Activated CD4-positive, alpha-beta T cell treated with anti-CD3 and anti-CD28 coated beads, Interleukin-10, Interleukin-2, amounts not matched to agents 100 ng/mL and 50 ng/mL, durations not matched to agents 16 hours and 8 hours (primary cell): ENCODE measurements around the gene QRICH1.

Source experiments
- DNase-seq: peaks from one replicate; pipeline ENCODE4 v3.0.0-alpha.2; 2020

QRICH1 gene

DNA sequence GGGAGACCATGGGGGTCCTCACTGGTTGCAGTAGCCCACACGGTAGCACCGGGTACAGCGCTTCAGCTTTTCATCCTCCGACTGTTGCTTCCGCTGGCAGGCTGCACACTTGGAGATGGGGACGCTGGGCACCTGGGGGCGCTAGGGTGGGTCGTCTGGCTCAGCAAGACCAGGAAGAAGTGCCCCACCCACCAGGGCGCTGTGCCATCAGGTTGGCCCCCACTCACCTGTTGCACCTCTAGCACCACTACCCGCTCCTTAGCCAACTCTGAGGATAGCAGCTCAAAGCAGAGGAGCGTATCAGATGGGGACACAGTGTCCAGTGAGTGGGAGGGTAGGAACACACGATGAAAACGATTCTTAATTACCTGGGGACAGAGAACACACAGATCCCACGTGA is 18.4 kb upstream of the QRICH1 start:
- DNase-seq = no peak

DNA sequence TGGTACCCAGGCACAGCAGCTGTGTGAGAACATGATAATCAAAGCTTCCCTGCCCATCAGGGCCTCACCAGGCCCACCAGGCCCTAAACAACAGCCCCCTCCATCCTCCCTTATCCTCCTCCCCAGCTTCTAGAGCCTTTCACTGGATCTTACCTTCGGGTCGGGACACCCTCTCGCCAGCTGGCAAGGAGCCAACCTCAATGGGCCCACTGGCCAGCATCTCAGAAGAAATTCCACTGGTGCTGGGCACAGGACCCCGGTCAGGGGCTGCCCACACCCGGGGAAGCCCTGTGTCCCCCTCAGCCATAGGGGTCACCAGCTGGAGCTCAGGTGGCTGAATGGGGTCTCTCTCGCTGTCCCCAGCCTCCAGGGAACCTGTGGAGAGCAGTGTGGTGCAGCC is 17.5 kb upstream of the QRICH1 start:
- DNase-seq = no peak

DNA sequence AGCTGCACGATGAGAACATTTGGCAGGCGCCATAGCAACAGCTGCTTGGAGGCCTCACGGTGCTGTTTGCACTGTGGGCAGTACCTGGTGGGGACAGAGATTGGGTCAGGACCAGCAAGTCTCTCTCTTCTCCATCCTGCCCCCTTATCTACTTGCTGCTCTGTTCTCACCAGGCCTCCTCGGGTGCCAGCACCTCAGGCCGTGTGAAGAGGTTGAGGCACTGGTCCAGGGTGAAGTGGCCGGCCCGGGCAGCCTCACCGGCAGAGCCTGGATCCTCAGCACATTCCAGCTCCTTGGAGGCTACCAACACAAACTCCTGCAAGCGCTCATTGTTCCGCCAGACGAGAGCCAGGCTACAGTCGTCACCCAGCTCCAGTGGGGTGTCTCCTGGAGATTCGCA is 16.9 kb upstream of the QRICH1 start:
- DNase-seq = no peak

DNA sequence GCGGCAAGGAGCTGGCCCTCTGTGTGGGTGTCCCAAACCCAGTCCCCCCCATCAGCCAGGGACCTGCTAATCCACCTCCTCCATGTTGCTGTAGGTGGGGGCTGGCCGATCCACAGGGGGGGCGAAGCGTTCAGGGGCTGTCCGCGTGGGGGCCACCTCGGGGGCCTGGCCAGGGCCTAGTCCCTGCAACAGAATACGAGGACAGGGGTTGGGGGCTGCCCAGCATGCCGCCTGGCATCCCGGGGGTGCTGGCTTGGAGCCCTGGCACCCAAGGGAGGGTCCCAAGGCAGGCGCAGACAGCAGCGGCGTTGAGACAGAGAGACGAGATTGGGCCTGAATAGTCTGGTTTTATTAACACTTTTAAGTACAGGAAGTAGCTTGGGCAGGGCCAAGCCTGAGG is 14.5 kb upstream of the QRICH1 start:
- no peak for DNase-seq

DNA sequence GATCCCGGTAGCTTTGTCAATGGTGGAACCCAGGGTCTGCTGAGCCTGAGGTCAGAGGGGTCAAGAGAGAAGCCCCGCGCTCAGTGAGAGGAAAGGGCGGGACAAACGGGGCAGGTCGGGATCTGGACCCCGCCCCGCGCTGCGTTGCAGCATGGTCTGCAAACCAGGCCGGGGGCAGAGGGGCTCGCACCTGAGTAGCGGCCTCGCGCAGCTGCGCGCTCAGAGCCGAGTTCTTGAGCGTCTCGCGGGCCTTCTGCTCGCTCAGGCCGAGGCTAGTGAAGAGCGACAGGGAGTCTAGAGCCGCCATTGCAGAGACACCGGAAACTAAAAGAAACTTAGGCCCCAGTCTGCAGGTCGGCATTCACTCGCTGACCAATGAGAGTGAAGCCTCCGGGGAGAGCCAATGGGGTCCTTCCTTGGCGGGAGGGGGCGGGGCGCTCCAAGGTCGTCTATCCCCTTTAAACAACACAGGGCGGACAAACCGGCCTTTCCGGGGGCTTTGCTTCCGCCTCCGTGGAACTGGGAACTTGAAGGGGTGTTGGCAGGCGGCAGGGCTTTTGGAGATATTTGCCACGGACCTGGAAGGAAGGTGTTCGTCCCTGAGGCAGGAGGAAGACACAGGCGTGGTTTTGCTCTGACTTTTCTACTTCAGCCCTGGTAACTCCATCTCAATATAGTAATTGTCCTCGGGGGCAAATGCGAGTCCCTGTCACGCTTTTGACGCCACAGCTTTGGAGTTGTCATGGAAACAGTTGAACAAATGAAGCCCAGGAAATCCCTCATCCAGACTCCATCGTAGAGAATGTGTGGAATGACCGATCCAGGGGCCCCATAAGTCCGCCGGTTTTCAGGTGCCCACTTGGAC is 10.8 kb upstream of the QRICH1 start, which contains the start of gene QARS1:
Gene QARS1, minus strand, starts transcription at position 331 of the 865 bp plus-strand sequence. Its CDS starts 24 bp downstream, at position 307.
- peak; percentile 94 for DNase-seq

DNA sequence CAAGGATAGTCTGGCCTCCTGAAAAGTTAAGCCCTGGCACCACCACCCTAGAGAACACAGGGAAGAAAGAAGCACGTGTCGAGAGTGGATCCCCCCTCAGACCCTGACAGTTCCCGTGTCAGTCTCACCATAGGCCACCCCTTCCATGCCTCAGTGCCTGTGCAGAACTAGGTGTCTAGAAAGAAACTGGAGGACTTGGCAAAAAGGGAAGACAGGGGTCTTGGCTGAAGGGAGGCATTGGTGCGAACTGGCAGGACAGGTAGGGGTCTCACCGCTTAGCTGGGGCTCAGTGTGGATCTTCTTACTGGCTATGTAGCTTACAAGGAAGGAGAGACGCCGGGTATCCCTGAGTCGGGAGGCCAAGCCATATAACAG is 10.2 kb upstream of the QRICH1 start:
- DNase-seq = no peak

DNA sequence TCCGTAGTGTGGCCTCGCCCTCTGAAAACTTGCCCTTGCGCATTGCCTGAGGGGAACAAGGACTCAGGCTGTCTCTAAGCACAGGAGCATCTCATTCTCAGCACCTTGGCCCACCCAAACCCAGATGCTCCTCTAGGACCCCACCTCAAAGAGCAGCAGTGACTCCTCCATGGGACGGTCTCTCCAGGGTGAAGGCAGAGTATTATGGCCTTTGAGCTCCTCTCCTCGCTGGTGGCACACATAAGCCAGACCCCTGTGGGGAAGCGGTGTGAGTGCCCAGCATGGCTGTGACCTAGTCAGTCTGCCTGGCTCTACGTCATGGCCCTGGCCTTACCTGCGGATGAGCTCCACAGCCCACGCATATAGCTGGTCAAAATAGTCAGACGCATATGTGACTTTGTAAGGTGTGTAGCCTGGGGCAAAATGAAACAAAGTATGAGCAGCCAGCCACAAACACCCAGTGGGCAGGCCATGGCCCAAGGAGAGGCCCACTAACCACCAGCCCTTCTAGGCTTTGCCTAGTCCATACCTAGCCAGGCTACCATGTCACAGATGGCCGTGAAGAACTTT is 6.3 kb upstream of the QRICH1 start:
- no peak for DNase-seq

DNA sequence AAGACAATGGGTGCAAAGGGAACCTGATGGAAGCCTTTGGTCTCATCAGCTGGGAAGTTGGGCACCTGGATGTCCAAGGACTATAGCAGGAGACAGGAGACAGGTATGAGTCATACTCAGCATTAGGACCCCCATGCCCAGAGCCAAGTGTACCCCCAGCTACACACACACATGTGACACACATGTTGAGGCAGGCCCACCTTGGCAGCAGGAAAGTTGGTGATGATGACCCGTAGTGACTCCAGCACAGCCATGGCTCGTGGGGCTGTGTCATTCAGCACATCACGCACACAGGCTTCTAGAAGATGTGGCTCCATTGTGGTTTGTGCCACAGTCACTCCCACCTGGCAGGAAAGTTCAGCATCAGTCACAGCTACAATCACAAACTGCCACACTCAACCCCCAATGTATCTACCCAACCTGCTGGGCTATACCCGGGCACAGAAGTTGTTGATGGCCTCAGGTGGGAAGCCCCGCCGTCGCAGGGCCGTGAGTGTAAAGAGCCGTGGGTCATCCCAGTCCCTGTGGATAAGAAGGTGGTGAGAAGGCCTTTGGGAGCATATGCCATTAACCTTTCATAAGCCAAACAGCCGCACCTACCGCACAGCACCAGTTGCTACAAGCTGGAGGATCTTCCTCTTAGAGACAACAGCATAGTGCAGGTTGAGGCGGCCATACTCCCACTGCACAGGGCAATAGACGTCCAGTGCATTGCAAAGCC is 5.2 kb upstream of the QRICH1 start:
- no peak for DNase-seq

DNA sequence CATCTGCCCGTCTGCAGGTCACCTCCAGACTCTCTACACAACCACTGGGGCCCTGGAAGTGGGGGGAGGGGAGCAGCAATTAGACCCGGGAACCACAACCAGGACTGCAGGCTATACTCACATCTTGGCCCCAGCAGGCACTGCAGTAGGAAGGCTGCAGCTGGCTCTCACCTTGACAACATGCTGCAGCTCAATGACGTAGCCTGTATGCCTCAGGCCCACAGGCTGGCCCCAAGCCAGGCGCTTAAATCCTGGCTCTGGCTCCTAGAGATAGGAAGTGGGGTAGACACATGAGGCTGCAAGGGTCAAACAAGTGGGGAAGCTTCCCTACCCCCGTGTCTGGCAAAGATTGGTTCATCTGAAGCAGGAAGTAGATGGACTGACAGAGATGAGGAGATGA is 4.6 kb upstream of the QRICH1 start:
- no peak for DNase-seq

DNA sequence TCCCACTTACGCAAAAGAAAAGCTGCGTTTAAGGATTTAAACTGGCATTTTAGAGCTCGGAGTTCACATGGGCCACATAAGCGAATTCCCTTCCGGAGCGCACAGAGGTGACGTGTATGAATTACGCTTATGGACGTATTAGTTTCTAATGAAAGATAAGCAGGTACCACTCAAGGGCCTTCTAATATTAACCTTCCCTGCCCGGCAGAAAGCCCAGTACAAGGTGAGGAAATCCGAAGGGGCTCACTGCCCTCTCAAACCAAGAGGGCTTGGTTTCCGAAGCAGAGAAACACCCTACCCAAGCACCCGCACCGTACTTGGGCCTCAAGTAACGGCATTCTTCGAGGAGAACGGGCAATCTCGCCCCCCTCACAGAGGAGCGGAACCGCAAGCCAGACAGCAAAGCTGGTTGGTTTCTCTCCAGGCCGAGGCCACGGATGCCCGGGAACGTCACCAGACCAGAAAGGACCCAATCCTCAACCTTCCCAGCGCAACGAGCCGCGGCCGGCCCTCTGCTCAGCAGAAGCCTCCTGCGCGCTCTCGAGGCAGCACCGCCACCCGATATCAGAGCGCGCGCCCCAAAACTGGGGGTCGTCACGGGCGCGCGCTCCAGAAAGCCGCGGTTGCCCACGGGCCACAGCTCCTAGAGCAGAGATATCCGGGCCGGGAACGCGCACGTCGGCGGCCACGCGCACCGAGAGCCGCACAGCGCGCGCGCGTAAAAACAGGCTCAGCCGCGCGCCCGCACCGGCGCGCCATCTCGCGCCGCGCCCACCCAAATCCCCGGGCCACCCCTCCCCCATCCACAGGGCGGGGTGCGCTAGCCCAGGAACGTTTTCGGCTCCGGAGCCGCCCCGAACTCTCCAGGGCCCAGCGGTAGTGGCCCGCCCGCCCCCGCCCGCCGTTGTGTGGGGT is 676 bp downstream of the QRICH1 start:
- peak; percentile 87 for DNase-seq

DNA sequence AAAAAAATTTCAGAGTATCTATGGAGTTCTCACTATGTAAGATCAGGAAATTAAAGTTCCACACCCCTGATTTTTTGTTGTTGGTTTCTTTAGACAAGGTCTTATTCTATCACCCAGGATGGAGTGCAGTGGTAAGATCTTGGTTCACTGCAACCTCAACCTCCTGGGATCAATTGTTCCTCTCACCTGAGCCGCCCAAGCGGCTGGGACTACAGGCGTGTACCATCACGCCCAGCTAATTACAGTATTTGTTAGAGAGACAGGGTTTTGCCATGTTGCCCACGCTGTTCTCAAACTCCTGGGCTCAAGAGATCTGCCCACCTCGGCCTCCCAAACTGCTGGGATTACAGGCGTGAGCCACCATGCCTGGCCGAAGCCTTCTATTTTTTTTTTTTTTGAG is 12.4 kb downstream of the QRICH1 start:
- DNase-seq = no peak

DNA sequence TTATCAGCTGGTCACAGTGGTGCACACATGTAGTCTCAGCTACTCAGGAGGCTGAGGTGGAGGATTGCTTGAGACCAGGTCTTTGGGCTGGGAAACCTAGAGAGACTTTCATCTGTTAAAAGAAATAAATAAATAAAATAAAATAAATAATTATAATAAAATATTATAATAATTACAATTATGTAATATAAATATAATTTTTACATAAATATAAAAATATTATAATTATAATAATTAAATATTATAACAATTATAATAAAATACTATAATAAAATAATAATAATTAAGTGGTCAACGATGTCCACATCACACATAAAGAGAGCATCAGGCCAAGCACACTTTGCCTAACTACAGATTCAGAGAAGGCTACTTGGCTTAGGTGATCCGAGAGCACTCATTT is 14.6 kb downstream of the QRICH1 start:
- no peak for DNase-seq

DNA sequence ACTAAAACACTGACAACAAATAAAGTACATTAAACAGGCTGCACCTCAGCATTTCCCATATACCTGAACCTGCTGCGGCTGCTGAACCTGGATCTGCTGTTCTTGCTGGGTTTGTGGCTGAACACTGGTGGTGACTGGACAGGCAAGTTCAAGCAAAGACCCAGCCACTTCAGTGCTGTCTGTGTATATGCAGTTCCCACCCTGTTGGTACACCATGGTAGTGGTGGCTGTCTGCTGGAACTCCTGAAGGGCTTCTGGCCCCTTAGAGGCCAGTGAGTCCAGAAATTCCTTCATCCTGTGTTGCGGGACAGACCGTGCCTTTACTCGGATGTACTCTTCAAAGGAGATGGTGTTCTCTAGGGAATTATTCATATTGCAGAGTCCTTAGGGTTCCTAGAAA is 17.2 kb downstream of the QRICH1 start:
- DNase-seq = no peak

DNA sequence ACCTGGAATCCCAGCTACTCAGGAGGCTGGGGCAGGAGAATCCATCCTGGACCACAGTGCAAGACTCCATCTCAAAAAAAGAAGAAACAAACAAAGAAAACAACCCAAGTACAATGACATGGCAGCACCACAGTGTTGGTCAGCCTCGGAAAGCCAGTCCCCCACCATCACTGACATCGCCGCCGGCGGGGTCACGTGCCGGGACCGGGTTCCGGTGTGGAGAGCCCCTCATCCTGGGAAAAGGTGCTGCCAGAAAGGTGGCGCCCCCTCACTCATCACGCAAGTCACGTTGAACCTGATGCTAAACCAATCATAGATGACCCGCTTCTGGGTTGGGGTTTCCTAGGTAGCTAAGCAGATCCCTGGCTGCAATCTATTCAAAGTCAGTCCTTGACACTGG is 17.8 kb downstream of the QRICH1 start:
- DNase-seq = no peak

DNA sequence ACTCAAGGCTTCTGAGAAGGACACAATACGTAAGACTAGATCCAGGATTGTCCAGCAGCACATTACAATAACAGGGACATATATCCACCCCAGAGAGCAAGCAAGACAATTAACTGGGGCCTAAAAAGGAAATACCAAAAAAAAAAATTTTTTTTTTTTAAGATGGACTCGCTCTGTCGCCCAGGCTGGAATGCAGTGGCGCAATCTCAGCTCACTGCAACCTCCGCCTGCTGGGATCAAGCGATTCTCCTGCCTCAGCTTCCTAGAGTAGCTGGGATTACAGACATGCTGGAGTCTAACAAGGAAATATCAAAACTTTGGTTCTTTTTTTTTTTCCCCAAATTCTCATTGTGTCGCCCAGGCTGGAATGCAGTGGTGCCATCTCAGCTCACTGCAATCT is 35.9 kb downstream of the QRICH1 start:
- no peak for DNase-seq

DNA sequence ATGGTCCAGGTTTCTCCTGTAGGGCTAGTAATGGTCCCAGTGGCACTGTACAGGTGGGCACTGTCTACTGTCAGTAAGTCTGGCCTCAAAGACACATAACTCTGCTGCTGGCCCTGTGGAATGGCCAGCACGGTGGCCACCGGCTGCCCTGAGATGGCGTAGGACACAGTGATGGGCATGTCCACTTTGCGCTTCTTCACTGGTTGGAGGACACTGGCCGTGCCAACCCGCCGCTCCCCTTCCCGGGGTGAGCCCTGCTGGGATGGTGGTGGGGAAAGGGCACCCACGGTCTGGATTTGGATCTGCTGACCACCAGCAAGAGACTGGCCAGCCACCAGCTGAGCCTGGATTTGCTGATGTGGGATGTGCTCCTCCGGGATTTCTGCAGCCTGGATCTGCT is 36.6 kb downstream of the QRICH1 start:
- no peak for DNase-seq

DNA sequence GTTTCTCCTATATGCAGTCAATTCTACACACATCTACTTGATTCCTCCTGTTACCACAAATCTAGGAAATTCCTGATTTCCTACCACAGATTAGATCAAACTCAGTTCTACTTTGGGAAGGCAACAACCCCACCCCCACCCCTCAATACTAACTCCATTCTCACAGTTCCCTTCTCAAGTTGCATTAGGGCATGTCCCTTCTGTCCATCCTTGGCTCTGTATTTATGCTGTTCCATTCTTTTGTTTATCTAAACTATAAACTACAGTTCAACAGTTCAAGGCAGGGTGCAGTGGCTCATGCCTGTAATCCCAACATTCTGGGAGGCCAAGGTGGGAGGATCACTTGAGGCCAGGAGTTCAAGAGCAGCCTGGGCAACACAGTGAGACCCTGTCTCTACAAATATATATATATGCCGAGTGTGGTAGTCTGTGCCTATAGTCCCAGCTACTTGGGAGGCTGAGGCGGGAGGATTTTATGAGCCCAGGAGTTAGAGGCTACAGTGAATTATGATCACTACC is 39.5 kb downstream of the QRICH1 start:
- no peak for DNase-seq

DNA sequence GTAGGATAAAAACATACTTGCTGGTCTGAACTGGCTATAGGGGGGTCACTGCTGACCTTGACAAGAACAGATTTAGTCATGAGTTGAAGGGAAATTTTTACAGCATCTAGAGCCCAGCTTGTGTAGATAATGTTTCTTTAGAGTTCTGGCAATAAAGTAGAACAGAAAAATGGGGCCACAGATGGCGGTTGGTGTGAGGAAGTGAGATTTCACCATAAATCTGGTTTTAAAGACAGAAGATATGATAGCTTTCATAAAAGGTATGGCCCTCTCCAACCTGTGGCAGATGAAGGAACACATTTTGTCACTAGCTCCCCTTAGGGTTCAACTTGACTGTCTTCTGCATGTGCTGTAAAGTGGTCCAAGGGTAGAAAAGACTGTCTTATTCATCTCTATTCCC is 40.3 kb downstream of the QRICH1 start:
- no peak for DNase-seq

DNA sequence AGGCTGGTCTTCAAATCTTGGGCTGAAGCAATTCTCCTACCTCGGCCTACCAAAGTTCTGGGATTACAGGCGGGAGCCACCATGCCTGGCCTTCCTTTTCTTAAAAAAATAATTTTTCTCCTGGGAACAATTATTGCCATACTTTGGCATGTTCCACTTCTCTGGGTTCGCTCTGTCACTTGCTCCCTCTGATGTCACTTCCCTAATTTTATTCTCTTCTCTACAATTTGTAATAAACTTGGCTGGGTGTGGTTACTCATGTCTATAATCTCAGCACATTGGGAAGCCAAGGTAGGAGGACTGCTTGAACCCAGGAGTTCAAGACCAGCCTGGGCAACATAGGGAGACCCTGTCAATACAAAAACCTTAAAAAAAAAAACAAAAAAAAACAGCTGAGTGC is 58.6 kb downstream of the QRICH1 start:
- no peak for DNase-seq

DNA sequence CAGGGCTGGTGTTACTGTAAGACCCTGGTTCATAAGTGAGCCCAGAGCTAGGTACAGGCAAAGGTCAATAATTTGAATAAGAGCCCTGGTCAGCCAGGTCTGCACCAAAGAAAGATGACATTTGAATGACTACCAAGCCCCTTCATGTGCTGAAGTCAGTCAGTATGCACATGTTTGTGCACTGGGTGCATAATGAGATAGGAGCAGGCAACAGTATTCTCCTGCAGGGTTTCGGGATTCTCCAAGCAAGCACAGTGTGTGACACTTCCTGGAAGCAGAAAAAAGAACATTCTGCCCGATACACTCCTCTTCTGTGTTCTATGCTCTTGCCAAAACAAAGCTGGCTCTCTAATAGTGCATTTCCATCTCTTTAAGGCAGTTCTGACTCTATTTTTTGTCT is 59.2 kb downstream of the QRICH1 start:
- DNase-seq = no peak

DNA sequence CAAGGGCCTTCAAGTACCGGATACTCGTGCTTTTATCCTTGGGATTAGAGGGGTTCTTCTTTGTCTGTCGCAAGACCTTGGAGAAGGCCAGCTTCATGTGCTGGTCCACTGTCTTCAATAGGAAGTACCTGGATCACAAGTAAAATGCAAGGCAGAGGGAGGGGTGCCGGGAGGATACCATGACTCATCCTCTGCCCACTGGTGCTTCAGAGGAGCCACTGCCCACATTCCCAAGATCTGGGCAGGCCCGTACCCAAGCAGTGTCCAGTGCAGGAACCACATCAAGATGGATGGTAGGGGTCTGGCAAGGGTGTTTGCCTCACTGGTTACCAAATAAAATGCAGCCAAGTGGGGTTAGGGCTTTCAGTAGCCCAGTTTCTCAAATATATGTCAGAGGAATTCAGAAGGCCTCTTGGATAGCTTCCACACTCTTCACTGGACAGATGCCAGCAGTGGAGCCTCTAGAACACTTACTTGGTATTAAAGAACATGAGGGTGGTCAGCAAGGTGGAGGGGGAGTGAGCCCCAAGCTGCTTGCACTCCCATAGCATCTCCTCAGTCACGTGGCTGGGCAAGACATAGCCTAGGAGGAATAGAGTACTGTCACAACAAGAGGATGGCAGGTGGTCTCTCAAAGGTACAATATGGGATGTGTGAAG is 61.1 kb downstream of the QRICH1 start:
- DNase-seq = no peak

DNA sequence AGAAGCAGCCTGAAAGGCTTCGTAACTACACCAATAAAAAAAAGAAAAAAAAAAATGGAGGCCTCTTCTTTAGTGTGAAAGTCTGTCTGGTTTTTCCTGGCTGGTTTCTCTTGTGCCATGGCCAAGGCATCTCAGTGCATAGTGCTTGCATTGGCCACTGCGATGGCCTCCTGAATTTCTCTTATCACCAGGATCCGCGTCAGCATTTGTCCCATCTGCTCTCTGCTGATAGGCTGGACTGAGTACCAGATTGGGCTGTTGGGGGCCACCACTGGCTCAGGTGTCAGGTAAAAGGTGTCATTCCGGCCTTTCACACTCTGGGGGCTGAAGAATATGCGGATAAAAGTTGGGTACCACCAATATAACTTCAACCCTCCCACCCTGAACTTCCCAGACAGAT is 63.5 kb downstream of the QRICH1 start:
- DNase-seq = no peak
